Amniotic epithelial cell (primary cell): Measurements from ENCODE around the gene RBFA.

Experiments
- DNase-seq: peaks from one replicate; pipeline ENCODE4 v3.0.0-alpha.2; 2010; ENCODE audit warnings: low read depth

RBFA gene

DNA sequence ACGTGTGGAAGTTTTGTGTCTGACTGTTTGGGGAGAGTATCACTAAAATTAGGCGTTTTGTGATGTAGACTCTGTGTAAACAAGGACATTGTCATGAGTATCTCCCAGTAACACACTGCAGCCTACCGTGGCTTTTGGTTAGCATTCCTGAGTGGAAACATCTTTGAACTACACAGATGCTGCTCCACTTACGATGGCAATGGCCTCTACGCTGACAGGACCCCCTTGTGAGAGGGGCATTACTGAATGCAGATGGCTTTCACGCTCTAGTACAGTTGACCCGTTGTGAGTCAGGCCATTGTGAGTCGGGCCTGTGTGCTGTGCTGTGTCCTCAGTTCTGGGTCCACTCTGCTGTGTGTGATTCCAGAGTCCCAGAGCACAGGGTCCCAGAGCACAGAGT, 40.5 kb downstream of the RBFA start:
- DNase-seq = no peak

DNA sequence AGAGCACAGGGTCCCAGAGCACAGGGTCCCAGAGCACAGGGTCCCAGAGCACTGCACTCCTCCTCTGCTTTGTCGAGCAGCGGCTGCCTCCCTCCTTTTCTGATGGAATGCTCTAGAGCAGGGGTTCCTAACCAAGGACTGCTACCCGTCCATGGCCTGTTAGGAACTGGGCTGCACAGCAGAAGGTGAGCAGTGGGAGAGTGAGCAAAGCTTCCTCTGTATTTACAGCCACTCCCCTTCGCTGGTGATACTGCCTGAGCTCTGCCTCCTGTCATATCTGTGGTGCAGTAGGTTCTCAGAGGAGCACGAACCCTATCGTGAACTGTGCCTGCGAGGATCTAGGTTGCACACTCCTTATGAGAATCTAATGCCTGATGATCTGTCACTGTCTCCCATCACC, 41.7 kb downstream of the RBFA start:
- DNase-seq = no peak

DNA sequence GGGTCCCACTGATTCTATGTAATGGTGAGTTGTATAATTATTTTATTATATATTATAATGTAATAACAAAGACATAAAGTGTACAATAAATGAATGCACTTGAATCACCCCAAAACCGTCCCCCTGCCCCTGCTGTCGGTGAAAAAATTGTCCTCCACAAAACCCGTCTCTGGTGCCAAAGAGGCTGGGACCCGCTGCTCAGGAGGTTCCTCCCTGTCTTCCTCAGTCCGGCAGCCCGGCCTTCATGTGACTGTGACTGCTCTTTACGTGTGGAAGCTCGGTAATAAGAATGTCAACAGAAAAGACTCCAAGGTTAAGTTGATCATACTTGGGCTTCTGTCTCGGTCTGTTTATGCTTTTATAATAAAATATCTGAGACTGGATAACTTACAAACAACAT, 42.1 kb downstream of the RBFA start:
- DNase-seq = no peak

DNA sequence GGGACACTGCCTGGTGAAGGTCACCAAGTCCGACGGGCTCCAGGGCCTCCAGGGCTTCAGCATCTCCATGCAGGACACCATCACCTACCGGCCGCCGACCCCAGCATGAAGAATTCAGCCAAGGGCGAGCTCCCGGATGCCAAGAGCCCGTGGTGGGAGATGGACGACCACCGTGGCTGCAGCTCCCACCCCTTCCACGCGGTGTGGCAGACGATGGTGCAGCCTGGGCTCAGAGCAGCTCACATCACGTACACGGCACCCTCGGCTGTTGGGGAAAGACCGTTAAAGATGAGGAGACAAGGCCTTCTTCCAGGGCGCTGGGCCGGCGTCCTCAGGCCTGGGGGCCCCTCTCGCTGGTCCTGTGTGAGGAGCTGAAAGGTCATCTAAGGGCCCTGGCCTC, 43.6 kb downstream of the RBFA start:
- no peak for DNase-seq
